Activated CD4-positive, CD25-positive, alpha-beta regulatory T cell treated with anti-CD3 and anti-CD28 coated beads, Interleukin-2, amount 50 U/mL, for 24 hours (primary cell): ENCODE results near the gene EXOC2.
A peak's percentile ranks its signal among the peaks of the same experiment; 100 is the strongest.

ENCODE experiments used
- ATAC-seq, 2 donors: fragments of 150-1000 bp; cut with Tn5 transposase; one replicate each; pipeline ENCODE4 v1.10.0; 2021; ENCODE audit warnings: mild to moderate bottlenecking in 1 of 2, moderate library complexity in 1 of 2

Gene EXOC2

DNA sequence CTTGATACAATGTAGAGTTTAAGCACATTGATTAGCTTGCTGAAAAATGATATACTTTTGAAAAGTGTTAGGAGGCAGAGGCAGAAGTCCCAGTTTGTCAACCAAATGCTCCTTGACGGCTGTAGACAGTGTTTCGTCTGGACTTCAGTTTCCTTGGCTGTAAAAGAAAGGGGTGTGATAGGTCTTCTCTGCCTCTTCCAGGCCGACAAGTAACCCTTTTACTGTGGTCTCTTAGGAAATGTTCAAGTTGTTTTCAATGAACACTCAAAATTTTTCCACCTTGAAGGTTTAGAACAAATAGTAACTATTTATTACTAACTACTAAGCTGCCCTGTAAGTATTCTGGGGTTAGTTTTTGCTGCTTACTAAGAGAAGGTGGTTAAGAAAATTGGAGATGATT lies 179.0 kb downstream of the EXOC2 start:
- no peak for ATAC-seq

DNA sequence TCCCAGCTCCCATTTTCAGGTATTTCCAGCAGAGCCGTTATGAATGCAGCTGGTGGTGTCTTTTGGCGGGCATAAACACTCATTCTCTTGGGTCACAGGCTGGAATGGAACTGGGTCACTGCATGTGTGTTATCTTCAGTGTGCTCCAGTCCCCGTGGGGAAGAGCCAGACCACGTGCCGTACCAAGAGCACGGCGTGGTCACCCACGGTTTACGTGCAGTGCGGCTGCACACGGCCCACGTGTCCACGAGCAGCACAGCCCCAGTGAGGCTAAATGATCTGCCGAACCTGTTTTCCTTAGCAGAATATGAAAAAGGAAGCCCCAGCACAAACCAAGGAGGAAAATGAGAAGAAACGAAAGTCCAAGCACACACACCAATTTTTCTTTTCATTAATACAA lies 179.9 kb downstream of the EXOC2 start:
- no peak for ATAC-seq

DNA sequence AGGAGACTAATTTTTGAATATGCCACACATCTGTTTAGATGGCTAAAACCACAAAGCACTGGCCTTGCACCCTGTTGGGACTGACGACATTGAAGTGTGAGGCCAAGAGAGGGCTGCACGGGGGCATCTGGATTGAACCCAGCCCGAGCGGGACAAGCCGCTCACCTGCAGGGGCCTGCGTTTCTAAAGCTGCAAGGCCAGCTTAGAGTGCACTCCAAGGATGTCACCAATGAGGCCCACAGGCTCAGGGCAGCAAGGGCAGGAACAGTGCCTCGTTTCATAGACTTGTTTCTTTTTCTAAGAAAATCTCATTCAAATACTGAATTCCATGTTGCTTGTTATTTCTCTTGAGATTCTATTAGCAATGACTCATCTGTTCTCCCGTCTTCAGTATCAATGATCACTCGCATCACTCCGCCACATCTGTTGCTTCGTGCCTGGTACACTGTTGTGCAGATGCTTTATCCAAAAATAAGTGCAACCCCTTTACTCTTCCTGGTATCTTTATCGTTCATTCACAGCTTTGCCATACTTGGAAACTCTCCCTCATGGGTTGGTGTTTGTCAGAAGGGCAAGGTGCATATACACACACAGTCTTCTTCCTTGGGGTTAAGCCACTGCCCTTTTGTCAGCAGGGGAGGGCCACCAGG lies 181.3 kb downstream of the EXOC2 start:
- ATAC-seq, result no peak

DNA sequence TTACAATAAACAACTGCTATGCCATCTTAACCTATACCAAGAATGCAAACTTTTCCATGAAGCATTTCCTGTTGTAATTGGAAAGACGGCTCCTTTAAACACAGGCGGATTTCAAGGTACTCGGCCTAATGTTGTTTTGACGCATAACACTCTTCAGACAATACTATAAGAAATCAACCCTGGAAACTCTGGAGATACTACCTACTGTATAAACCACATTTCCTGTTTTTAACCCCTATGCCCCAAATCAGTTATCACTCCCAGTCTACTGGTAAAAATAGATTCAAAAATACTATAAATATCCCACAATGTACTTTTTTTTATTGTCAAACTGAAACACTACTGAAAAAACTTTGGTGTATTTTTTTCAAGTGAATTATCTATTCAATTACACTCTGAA lies 183.3 kb downstream of the EXOC2 start:
- ATAC-seq, result peak; percentile 42 to 47

DNA sequence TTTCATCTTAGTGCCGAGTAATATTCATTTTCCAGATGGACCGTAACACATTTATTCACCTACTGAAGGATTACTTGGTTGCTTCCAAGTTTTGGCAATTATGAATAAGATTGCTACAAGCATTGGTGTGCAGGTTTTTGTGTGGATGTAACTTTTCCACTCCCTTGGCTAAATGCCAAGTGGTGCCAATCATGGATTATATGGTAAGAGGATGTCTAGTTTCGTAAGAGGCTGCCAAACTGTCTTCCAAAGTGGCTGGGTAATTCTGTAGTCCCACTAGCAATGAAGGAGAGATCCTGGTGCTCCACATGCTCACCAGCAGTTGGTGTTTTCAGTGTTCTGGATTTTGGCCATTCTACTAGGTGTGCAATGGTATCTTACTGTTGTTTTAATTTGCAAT lies 184.3 kb downstream of the EXOC2 start:
- ATAC-seq, result no peak

DNA sequence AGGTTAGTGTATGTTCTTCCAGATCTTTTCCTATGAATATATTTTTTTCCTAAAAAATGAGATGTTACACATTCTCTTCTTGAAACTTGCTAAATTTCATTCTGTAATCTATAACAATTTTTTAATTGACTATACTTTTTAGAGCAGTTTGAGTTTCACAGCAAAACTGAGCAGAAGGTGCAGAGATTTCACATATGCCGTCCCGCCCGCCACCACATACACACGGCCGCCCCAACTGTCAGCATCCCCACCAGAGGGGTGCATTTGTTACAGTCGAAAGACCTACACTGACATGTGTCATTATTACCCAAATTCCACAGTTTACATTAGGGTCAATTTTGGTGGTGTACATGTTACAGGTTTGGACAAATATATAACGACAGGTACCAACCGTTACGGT lies 184.9 kb downstream of the EXOC2 start:
- no peak for ATAC-seq

DNA sequence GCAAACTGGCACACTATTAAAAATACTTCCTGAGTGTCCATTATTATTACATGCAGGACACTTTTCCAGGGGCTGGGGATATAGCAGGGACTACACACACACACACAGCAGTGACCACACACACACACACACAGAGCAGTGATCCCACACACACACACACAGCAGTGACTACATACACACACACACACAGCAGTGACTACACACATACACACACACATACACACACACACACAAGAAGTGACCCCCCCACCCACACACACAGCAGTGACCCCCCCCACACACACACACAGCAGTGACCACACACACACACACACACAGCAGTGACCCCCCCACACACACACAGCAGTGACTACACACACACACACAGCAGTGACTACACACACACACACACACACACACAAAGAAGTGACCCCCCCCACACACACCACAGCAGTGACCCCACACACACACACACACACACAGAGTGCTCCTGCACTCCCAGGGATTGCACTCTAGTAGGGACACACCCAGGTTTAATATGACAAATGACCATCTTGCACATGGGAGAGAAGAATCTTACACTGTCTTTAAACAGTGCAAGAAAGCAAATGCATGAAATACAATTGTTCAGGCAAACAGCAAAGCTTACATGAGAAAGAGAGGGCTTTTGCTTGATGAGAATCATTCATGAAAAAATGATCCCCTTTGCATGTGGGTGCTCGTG lies 185.9 kb downstream of the EXOC2 start:
- no peak for ATAC-seq

DNA sequence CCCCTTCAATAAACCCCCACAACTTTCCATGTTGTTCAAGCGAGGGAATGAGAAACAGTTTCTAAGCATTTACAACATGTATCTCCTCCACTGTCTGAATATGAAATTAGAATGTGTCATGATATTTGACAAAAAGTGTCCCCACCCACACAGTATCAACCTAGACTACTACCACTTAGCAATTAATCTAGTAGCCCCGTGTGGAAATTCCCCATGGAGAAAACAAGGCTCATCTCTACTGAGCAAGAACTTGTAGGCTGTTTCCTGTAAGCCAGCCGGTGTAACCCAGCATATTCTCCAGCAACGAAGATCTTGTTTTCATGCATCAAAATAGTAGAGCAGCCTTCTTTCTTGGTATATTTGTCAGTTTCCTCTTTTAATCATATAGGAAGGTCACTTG lies 186.4 kb downstream of the EXOC2 start:
- ATAC-seq, result peak; percentile 74 to 78

DNA sequence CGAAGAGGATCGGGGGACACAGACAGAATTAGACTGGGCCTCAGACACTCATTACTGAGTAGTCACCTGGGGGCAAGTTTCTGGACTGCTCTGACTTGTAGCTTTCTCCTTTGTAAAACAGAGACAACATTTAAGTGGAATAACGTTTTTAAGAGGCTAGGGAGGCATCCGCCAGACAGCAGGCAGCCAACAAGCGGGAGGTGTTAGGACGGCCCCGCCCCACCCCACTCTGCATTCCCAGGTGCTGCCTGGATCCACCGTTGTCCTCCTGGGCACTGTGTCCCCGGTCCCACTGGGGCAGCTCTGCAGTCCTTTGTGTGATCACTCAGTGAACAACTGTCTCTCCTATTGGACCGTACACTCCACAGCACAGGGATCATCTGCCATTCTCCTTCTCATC lies 187.6 kb downstream of the EXOC2 start:
- ATAC-seq, result no peak

DNA sequence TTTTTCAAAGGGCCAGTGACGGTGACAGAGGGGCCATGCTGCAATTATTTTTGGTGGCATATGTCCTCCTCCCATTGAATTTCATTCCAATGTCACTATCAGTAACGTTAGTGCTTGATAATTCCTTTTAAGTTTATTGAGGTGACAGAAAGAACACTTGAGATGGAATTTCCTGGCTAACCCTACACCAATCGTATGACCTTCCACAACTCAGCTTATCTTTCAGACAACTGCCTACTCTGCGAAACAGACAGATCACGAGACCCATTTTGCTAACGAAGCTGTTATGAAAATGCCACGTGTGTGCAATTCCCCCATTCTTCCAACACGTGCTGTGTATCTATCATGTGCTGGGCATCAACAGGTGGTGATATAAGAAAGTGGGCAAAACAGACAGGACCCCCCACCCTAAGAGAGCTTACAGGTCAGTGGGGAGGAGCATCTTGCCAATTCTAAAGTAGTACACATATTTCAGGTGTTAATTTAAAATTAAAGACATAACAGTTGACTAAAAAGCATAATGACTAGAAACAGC lies 188.4 kb downstream of the EXOC2 start:
- no peak for ATAC-seq

DNA sequence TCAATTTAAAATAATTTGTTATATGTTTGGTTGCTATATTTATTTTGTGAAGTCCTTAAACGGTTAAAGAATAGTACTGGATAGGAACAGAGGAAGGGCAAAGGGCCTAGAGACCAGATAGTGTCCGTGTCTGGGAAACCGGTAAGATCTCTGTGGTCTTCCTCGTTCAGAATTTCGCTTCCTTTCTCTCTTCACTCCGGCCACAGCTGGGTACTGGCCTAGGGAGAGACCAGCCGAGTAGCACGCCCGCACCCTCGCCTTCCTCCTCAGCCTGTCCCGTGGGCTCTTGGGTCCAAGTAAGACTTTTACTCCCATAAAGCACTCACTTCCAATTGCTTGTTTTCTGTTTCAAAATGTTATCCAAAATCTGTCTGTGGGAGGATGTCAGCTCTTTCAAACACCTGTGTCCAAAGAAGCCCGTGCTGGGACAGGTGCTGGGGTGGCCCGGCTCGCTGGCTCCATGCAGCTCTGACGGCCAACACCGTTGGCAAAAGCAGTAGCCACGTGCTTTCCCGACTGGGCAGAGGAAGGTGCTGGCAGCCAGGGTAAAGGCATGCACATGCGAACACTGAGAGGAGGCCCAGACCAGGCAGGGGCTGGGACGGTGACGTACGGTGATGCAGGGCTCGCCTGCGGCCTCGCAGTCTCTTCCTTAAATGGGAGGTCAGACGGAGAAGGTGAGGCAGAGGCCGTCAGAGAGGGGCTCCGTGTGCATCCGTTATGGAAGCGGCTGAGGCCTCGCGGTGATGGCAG lies 189.2 kb downstream of the EXOC2 start:
- no peak for ATAC-seq

DNA sequence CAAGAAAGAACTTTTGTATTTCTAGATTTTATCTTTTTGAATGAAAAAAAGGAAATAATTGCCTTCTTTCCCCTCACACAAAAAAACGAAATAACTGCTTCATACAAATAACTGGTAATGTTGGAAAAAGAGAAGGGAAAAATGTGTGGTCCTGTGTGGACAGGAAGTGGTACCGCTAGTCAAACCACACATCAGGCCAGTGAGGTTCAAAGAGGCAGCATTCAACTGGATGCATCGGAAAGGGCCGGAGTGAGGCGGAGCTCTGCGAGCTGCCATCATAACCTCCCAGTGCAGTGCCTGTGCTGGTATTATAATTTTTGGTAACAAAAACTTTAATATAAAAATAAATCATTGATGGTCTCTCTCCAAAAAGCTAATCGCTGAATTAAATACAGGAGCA lies 190.2 kb downstream of the EXOC2 start:
- no peak for ATAC-seq

DNA sequence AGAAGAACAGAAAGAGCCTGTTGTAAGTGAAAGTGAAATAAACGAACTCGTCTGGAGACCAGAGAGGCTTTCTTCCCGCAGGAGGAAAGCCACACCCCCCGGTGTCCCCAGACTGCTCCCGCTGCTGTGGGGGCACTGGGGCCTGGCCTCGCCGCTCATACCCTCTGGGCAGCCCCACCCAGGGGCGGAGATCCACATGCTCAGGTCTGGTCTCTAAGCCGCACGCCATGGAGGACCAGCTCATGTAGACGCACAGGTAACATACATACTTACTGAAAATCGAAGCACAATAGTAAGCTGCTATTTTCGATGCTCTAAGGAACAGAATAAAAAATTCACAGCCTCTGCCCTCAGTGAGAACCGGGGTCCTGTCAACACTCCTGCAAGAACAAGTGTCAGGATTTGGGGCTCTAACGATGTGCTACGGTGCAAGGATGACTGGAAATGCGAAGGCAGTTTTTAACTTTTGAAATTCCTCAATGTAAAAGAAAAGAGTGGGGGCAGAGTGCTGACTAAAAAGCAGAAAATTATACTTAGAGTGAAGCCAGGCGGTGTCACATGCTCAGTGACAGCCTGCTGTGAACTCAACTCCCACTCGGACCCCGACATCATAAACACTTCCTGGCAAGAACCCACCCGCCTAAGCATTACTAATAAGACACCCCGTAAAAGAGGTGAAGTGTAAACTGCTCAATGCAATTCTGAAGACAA lies 190.9 kb downstream of the EXOC2 start:
- ATAC-seq, result peak; percentile 42 to 50

DNA sequence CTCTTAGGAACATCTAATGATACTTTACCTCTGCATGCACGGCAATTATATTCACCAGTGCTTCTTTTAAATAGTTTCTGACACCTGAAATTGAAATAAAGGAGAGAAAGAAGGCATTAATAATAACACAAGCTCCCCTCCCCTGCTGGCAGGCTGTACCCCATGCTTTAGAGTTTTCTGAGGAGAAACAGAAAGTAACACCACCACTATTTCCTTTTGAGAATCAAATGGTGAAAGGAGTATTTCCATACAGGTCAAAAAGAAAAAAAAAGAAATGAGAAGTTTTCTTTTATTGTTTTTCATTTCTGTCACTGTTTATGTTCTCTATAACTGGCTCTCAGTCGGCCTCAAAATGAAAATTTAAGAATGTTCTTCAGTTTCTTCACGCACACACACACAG lies 193.3 kb downstream of the EXOC2 start:
- ATAC-seq, result peak; percentile 41 to 47

DNA sequence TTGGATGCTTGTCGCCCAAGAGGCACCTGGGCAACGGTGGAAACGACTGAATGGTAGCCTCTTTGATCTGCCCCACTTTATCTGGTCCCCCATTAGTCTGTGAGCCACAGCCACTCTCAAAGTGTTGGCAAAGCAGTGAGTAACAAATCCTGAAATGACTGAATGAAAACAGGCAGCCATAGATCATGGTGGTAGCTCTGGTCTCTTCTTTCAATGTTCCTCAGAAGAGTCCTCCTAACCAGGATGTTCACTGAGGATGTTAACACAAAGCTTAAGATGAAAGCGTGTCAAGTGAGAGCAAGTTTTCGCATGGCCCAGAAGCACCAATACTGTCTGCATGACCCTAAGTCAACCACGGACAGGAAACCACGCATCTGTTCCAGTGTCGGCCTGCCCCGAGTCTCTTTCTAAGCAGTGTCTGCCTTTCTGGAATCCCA lies 194.1 kb downstream of the EXOC2 start:
- peak; percentile 46 to 63 for ATAC-seq

DNA sequence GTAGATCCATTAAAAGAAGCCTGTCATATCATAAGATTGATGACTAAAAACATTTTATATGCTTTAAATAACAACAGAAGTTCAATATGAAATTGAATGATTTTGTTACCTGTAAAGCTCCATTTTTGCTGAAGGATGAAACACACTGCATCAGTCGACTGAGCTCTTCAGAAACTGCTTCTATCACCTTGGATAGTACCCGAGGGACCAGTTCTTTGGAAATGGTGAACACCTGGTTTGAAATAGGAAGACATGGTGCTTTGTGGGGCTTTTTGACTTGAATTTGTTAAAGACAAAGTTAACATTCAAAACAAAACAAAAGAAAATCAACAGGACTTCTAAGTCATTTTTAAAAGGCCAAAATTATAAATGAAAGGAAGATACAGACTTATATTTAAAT lies 195.7 kb downstream of the EXOC2 start:
- ATAC-seq, result no peak

DNA sequence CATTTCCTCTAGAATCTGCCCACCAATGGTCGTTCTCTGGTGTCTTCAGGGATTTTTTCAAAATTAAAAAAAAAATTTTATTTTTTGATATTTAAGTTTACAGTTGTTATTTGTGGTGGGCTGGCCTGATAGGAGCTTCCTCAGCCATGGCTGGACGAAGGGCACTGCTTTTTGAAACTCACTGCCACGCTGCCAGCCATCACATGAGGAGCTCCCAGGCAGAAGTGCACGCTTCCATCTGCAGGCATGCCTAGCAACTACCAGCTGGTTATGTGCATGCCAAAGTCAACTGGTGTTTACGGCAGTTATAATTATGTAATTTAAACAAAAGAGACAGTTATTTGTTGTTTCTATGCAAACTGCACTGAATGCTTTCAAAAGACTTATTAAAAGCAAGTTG lies 196.3 kb downstream of the EXOC2 start:
- no peak for ATAC-seq

DNA sequence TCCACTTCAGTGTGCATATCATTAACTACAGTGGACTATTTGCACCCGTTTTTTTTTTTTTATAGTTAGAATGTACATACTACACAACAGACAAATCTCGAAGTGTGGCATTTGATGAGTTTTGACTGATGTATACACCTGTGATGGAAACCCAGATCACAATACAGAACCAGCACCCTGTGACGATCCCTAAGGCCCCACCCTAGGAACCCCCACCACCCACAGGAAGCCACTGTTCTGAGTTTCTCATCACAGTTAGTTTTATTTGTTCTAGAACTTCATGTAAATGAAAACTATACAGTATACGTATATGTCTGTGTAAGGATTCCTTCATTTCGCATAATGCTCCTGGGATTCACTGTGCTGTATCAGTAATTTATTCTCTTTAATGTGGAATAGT lies 198.5 kb downstream of the EXOC2 start:
- peak; percentile 9 to 25 for ATAC-seq

DNA sequence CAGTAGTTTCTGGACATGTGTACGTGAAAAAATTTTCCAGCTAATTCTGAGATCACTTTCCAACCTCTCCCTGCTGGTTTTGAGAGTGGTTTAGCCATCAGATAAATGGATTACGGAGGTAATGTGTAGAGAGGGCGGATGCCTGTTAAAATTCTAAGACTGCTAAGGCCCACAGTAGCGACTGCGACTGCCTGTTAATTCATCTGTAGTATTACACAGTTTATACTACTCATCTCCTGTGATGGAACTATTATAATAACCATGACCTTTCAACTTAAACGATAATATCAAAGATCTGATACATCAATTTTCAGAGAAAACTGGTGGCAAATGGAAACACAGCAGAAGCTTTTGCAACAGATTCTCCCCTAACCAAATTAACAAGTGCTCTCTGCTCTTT lies 199.1 kb downstream of the EXOC2 start:
- peak; percentile 45 to 50 for ATAC-seq

DNA sequence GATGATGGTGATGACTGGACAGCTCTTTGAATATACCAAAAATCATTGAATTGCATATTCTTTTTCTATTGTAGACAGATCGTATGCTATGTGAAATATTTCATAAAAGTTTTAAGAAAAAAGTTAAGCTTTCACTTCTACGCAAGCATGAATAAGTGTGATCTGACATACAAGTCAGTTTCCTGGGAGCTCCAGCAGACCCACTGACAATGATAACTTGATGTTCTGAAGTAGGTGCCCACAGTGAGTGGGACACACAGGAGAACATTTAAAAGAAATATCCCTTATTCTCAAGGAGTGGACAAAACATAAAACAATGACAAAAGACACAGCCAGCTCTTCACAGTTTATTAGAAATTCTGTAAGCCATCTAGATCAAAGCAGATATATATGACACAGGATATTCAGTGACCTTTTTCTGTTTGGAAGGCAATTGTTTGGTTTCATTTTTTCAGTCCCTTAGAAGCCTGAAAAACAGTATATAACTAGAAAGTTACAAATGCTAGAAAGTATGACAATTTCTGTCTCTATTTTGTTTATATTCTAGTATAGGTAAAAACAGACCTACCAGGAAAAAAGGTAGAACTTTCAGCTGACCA lies 200.0 kb downstream of the EXOC2 start:
- ATAC-seq, result no peak

DNA sequence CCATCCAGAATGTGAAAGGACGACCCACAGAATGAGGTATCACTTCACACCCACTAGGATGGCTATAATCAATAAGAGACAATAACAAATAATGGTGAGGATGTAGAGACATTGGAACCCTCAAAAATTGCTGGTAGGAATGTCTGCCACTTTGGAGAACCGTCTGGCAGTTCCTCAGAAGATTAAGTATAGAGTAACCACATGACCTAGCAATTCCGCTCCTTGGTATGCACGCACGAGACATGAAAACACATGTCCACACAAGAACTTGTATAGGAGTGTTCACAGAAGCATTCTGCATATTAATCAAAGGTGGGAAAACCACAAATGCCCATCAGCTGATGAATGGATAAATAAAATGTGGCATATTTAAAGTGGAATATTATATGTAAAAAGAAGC lies 200.8 kb downstream of the EXOC2 start:
- no peak for ATAC-seq

DNA sequence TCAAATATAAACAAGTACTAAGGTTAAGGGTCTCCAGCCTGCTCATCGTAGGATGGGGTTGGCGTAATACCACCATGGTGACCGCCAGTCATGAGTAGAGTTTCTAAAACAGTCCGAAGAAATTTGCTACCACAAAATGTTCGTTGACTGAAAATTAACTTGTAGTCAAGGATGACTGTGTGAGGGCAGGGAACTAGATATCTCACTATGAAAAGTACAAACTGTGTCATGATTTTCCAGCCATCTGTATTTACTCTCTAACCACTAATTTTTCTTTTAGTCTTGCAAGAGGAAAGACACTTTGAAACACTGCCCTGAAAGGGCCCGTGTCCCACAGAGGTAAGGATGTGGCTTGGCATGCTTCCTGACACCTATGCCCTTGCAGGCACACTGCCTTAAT lies 201.7 kb downstream of the EXOC2 start:
- peak; percentile 4 to 14 for ATAC-seq
